ENCODE results near the gene TUBA4A.

DNA sequence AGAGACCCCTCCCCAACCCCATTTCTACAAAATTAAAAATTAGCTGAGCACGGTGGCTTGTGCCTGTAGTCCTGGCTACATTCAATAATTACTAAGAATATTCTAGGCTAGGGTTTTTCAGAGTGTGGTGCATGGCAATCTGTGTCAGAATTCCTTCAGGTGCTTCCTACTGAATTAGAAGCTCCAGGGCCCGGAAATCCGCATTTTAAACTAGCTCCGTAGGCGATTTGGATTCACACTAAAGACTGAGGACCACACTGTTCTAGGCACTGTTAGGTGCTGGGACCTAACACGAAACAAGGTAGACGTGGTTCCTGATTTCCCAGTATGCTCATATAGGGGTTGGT is 47.8 kb downstream of the TUBA4A start:
- TF ChIP-seq, protein P1, sequence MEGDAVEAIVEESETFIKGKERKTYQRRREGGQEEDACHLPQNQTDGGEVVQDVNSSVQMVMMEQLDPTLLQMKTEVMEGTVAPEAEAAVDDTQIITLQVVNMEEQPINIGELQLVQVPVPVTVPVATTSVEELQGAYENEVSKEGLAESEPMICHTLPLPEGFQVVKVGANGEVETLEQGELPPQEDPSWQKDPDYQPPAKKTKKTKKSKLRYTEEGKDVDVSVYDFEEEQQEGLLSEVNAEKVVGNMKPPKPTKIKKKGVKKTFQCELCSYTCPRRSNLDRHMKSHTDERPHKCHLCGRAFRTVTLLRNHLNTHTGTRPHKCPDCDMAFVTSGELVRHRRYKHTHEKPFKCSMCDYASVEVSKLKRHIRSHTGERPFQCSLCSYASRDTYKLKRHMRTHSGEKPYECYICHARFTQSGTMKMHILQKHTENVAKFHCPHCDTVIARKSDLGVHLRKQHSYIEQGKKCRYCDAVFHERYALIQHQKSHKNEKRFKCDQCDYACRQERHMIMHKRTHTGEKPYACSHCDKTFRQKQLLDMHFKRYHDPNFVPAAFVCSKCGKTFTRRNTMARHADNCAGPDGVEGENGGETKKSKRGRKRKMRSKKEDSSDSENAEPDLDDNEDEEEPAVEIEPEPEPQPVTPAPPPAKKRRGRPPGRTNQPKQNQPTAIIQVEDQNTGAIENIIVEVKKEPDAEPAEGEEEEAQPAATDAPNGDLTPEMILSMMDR (IDR thresholded peaks at IDR 0.05 in 8 of 11, conservative IDR thresholded peaks at IDR 0.05 in 3 of 11), result no peak
- TF ChIP-seq POLR2A (IDR thresholded peaks at IDR 0.05) (no peak), POLR2AphosphoS5 (IDR thresholded peaks at IDR 0.05) (no peak)

Data from spleen (tissue), 7 donors.